WERI-Rb-1 (cell line): ENCODE data around the gene CEBPG.

Experiments
- DNase-seq: peaks from one replicate; pipeline ENCODE4 v3.0.0-alpha.2; 2020
- H3K27ac ChIP-seq: fragments of 250-450 bp; sonication (Bioruptor Pico); 2 replicates; pipeline ENCODE4 v1.5.1; 2020; ENCODE audit warnings: mild to moderate bottlenecking, moderate library complexity
- H3K27me3 ChIP-seq: fragments of 250-450 bp; sonication (Bioruptor Pico); 2 replicates; pipeline ENCODE4 v1.5.1; 2021; ENCODE audit warnings: mild to moderate bottlenecking, low read depth, moderate library complexity; ENCODE audit not compliant: insufficient read depth, severe bottlenecking
- H3K36me3 ChIP-seq: fragments of 250-450 bp; sonication (Bioruptor Pico); 2 replicates; pipeline ENCODE4 v1.5.1; 2020; ENCODE audit warnings: mild to moderate bottlenecking, moderate library complexity
- H3K4me3 ChIP-seq: 2 replicates; pipeline ENCODE4 v1.5.1; 2011; ENCODE audit warnings: low read depth, mild to moderate bottlenecking, control low read depth, low read length
- H3K9me3 ChIP-seq: fragments of 250-450 bp; sonication (Bioruptor Pico); 2 replicates; pipeline ENCODE4 v1.5.1; 2021; ENCODE audit warnings: mild to moderate bottlenecking, moderate library complexity; ENCODE audit not compliant: severe bottlenecking
- TF ChIP-seq, protein P1 (sequence below): IDR thresholded peaks from 2 replicates; pipeline ENCODE4 v1.5.1; 2011; ENCODE audit warnings: low read depth, mild to moderate bottlenecking, control low read depth, inconsistent platforms, low read length

CEBPG gene

DNA sequence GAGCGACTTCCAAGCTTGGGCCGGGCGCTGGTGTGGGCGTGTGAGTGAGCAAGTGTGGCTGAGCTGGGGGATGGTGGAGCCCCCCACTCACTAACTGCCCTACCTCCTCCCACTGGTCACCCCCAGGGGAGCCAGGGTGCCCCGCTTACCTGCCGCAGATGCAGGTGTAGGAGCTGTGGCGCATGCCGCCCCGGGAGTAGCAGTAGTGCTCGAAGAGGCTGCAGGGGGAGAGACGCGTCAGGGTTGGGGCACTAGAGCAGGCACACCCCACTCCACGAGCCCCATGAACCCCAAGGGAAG, 39.9 kb downstream of the CEBPG start:
- TF ChIP-seq, protein P1, sequence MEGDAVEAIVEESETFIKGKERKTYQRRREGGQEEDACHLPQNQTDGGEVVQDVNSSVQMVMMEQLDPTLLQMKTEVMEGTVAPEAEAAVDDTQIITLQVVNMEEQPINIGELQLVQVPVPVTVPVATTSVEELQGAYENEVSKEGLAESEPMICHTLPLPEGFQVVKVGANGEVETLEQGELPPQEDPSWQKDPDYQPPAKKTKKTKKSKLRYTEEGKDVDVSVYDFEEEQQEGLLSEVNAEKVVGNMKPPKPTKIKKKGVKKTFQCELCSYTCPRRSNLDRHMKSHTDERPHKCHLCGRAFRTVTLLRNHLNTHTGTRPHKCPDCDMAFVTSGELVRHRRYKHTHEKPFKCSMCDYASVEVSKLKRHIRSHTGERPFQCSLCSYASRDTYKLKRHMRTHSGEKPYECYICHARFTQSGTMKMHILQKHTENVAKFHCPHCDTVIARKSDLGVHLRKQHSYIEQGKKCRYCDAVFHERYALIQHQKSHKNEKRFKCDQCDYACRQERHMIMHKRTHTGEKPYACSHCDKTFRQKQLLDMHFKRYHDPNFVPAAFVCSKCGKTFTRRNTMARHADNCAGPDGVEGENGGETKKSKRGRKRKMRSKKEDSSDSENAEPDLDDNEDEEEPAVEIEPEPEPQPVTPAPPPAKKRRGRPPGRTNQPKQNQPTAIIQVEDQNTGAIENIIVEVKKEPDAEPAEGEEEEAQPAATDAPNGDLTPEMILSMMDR: no peak
- H3K27ac ChIP-seq: no peak overlapping the region
- DNase-seq: no peak
- H3K9me3 ChIP-seq: peaks cover 2% of the 10 kb centered on the region
- no peak overlapping the region for H3K4me3 ChIP-seq
- H3K27me3 ChIP-seq: no peaks in the 10 kb centered on the region
- H3K36me3 ChIP-seq: peaks cover 3% of the 10 kb centered on the region

DNA sequence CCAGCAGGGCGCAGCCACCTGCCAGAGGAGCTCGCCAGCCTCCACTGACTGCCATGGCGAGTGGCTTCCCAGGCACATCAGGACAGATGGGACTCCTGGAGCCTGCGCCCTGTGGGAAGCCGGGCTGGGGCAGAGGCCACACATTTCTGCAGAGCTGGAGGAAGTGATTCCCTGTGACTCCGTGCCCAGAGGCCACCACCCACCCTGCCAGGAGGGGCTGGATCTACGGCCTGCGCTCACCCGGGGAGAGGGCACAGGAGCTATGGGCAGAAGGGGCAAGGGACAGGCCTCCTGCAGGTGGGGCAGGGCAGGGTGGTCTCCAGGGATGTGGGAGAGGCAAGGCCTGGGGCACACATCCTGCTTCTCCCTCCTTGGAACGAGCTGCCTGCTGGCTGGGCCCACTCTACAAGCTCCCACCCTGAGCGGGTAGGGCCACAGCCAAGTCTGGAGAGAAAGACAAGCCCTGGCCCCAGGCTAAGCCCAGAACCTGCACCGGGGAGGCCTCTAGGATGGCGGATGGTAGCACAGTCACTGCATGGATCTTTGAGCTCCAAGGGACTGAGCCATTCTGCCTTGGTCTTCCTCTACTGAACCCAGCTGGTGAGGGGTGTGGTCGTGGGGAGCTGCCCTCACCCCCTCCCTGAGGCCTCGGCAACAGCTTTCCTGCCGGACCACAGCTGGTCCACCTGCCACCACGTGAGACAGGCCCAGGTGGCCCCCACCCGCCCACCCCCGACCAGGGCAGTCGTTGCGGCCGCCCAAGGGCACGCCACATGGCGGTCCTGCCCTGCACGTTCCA, 40.6 kb downstream of the CEBPG start:
- DNase-seq: no peak
- TF ChIP-seq, protein P1: no peak
- H3K27me3 ChIP-seq: no peaks in the 10 kb centered on the region
- H3K36me3 ChIP-seq: peaks cover 3% of the 10 kb centered on the region
- H3K9me3 ChIP-seq: peaks cover 2% of the 10 kb centered on the region
- no peak overlapping the region for H3K27ac ChIP-seq
- H3K4me3 ChIP-seq: no peak overlapping the region

DNA sequence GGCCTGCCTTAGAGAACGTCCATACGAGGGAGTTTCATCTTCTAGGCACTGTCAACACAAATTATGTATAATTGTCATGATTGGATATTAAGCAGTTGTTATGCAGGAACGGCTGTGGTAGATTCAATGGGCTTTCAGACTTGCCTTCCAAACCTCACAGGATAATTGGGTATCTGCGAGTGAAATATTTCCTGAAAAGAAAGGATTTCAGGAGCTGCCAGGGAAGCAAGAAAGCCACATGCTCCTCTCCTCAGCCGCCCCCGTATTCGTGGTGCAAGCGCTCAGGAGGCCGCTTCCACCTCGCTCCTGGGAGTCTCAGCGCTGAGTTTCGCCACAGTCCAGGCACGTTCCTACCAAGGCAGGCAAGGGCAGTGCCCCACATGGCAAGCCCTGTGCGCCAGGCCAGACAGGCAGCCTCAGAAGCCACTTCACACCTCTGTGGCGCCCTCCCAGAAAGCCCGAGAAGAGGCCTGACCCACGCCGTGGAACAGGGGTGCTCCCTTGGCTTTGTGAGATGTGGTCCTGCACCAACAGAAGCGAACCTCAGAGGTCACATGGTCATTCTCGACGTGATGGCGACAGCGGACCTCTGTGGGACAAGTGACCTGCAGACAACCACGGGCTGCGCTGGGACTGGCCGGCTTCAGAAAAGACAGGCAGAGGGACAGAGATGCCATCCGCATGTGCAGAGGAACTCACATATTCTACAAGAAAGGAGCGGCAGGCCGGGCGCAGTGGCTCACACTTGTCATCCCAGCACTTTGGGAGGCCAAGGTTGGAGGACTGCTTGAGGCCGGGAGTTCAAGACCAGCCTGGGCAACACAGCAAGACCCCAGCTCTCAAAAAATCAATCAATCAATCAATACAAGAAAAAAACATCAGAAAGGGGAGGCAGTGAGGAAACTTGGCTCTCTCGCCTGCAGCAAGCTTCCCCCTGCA, 41.4 kb downstream of the CEBPG start:
- DNase-seq: no peak
- Histone ChIP-seq H3K36me3 (peaks cover 3% of the 10 kb centered on the region), H3K9me3 (peaks cover 2% of the 10 kb centered on the region), H3K27ac (no peak overlapping the region), H3K27me3 (no peaks in the 10 kb centered on the region), H3K4me3 (no peak overlapping the region)
- TF ChIP-seq, protein P1: no peak

DNA sequence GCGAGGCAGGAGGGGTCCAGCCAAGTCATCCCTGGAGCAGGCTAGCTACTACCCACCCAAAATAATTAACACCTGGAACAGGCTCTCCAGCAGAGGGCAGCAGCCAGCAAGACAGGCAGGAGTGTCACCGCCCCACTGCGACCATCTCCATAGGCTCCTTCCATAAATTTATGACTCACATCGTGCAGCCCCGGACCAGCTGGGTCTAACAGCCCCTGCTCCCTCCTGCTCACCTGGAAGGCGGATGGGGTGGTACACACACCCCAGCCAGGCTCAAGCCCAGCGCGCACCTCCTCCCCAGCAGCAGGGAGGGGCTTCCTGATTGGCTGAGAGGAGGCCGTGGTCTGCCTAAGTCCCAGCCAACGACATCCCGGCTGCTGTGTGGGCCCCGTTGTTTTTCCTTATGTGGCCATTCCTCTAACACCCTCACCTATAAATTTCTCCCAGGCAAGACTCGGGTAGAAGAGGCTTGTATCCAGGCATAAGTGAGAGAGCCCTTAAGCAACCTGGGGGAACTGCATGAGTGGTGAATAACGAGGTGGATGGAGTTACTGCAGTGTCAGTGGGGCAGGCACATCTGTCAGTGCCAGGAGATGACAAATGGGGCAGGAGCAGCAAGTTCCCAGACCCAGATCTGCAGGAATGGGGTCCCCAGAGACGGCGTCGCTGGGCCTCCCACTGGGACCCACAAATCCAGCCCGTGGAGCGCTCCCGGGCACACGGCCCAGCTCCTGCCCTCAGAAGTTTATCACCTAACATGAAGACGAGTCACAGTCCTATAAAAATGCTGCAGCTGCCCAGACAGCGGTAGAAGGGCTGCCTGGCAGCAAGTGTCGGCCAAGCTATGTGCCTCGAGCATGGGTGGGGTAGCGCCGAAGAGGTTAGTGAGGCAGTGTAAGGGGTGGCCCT, 43.1 kb downstream of the CEBPG start:
- Histone ChIP-seq H3K4me3 (peak overlapping the region; percentile 42), H3K36me3 (no peaks in the 10 kb centered on the region; the same call in 1 of the 2 replicates), H3K9me3 (peaks cover 2% of the 10 kb centered on the region), H3K27me3 (no peaks in the 10 kb centered on the region), H3K27ac (peak overlapping the region; percentile 16; the same call in 1 of the 2 replicates)
- TF ChIP-seq, protein P1: peak; percentile 73
- DNase-seq: peak; percentile 86

DNA sequence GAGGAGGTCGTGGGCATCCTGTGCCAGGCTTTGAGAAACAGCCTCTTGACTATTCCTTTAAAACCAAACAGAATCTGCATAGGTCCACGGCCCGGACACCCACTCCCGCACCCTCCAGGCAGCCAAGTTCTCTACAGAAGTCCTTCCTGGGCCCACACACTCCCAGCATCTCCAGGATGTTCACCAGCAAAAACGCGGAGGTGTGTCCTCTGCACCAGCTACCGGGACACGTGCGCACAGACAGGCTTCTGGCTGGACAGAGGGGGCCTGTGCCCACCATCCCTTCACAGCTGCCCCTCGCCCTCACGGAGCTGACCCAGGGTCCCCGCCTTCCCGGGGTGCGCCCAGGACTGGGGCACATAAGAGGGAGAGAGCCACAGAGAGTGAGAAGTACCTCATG, 44.2 kb downstream of the CEBPG start:
- Histone ChIP-seq H3K27ac (no peak overlapping the region), H3K4me3 (no peak overlapping the region), H3K9me3 (peaks cover 2% of the 10 kb centered on the region), H3K27me3 (no peaks in the 10 kb centered on the region), H3K36me3 (no peaks in the 10 kb centered on the region; the same call in 1 of the 2 replicates)
- no peak for DNase-seq
- TF ChIP-seq, protein P1: no peak
